K562 (cell line): Measurements from ENCODE around the gene BDKRB2. TPM values are rescaled to one million over a fixed set of nuclear protein-coding genes. Genes with fewer than 3 reads are reported as not detected.

ENCODE experiments used
- ATAC-seq: fragments of 200-7000 bp; cut with Tn5 transposase; 3 replicates; pipeline ENCODE4 v1.9.1; 2020; ENCODE audit warnings: moderate library complexity
- BruUV-seq: library from RNA; stranded (reverse); fragments of 400-500 nt; replicated peaks from 2 replicates; lab custom pipeline; 2021; lab: Mats Ljungman, UMichigan
- CTCF ChIA-PET: fragments of 300-600 bp; formaldehyde crosslinking; extraction: SDS; loops from one replicate; lab custom pipeline; 2021; ENCODE audit warnings: low intra/inter-chr PET ratio; lab: Yijun Ruan, JAX
- POLR2A ChIA-PET: fragments of 300-600, 350-650 bp; sonication (Branson Sonifier 250); formaldehyde crosslinking; extraction: SDS; loops from one replicate; lab custom pipeline; 2021; ENCODE audit warnings: antibody characterized with exemption, inconsistent platforms; lab: Yijun Ruan, JAX
- DNase-seq, 4 experiments: peaks; one replicate each; pipeline versions ENCODE4 v3.0.0 to v3.0.0-alpha.2; 2011 to 2018; ENCODE audit warnings: low spot score in 3 of 4, mixed read lengths in 3 of 4; ENCODE audit errors: extremely low read depth in 1 of 4
- FAIRE-seq: peaks from 2 replicates; lab custom pipeline; 2011; peaks lifted over from hg19 to GRCh38; lab: Jason Lieb, UNC
- H2AFZ ChIP-seq: 2 replicates; pipeline ENCODE4 v1.6.0; 2011; ENCODE audit warnings: low read depth, low read length, control low read depth, inconsistent platforms
- H3K27ac ChIP-seq: fragments of 200-600 bp; 3 replicates; pipeline ENCODE4 v1.8.0; 2011; ENCODE audit warnings: low read depth, mild to moderate bottlenecking, control low read depth, inconsistent platforms, low read length, moderate library complexity, mixed read lengths; ENCODE audit errors: extremely low read depth
- H3K27me3 ChIP-seq, 2 experiments: fragments of 300-600 bp in 1 of 2; 2 replicates in 1 of 2; 3 replicates in 1 of 2; pipeline versions ENCODE4 v1.6.0 to v1.8.0; 2011; ENCODE audit warnings: inconsistent platforms in 2 of 2, low read length in 2 of 2, mild to moderate bottlenecking in 1 of 2, mixed read lengths in 1 of 2, moderate library complexity in 1 of 2; ENCODE audit not compliant: control insufficient read depth in 2 of 2, insufficient read depth in 2 of 2
- H3K36me3 ChIP-seq: fragments of 300-600 bp; 3 replicates; pipeline ENCODE4 v1.8.0; 2011; ENCODE audit warnings: mild to moderate bottlenecking, low read length, inconsistent platforms; ENCODE audit not compliant: control insufficient read depth, insufficient read depth
- H3K4me1 ChIP-seq, 2 experiments: fragments of 200-600 bp in 1 of 2; replicated peaks in 1 of 2; 2 replicates in 1 of 2; 3 replicates in 1 of 2; pipeline versions ENCODE4 v1.5.1 to v1.8.0; 2011; ENCODE audit warnings: inconsistent platforms in 2 of 2, low read length in 2 of 2, mild to moderate bottlenecking in 1 of 2, mixed read lengths in 1 of 2, moderate library complexity in 1 of 2; ENCODE audit not compliant: control insufficient read depth in 2 of 2, insufficient read depth in 2 of 2
- H3K4me2 ChIP-seq: 2 replicates; pipeline ENCODE4 v1.6.1; 2011; ENCODE audit warnings: low read length, control low read depth, inconsistent platforms, mixed read lengths; ENCODE audit not compliant: insufficient read depth
- H3K4me3 ChIP-seq: fragments of 200-600 bp; sonication (generic), shearing (Covaris generic); 2 replicates; pipeline ENCODE4 v1.5.1; 2016; ENCODE audit warnings: control low read depth, inconsistent platforms
- H3K79me2 ChIP-seq: fragments of 200-600 bp; 3 replicates; pipeline ENCODE4 v1.8.0; 2011; ENCODE audit warnings: low read length, inconsistent platforms; ENCODE audit not compliant: control insufficient read depth, insufficient read depth
- H3K9ac ChIP-seq, 2 experiments: 2 replicates each; pipeline versions ENCODE4 v1.6.0 to v1.6.1; 2011; ENCODE audit warnings: low read depth in 2 of 2, low read length in 2 of 2, control low read depth in 1 of 2, inconsistent platforms in 1 of 2, mild to moderate bottlenecking in 1 of 2, mixed read lengths in 1 of 2; ENCODE audit not compliant: insufficient read depth in 1 of 2
- H3K9me1 ChIP-seq: one replicate; pipeline ENCODE4 v1.6.0; 2011; ENCODE audit warnings: inconsistent platforms, mild to moderate bottlenecking, low read length, moderate library complexity; ENCODE audit not compliant: control insufficient read depth, insufficient read depth
- H3K9me3 ChIP-seq: replicated peaks from 2 replicates; pipeline ENCODE4 v1.5.1; 2011; ENCODE audit warnings: low read depth, low read length, inconsistent platforms; ENCODE audit not compliant: control insufficient read depth, insufficient read depth
- H4K20me1 ChIP-seq: replicated peaks from 2 replicates; pipeline ENCODE4 v1.6.1; 2011; ENCODE audit warnings: low read length, inconsistent platforms, mixed read lengths; ENCODE audit not compliant: control insufficient read depth, insufficient read depth
- DPF2 ChIP-seq: fragments of 450-650 bp; IDR thresholded peaks from 2 replicates; pipeline ENCODE4 v1.6.1; 2016
- KDM4B ChIP-seq, 2 experiments: fragments of 450-650 bp in 1 of 2; sonication (generic) in 1 of 2; IDR thresholded peaks; 2 replicates each; pipeline ENCODE4 v1.6.1; 2016 to 2017; ENCODE audit warnings: borderline replicate concordance in 2 of 2, antibody characterized with exemption in 1 of 2, low read depth in 1 of 2, mild to moderate bottlenecking in 1 of 2
- MAX ChIP-seq: sonication (generic); formaldehyde crosslinking; IDR thresholded peaks from 2 replicates; pipeline ENCODE4 v1.9.0; 2022; ENCODE audit warnings: mild to moderate bottlenecking, missing genetic modification reagents
- MIER1 ChIP-seq: fragments of 450-650 bp; IDR thresholded peaks from 2 replicates; pipeline ENCODE4 v1.6.1; 2016; ENCODE audit warnings: antibody characterized with exemption, mild to moderate bottlenecking, low read depth
- SAFB ChIP-seq: fragments of 200-400 bp; formaldehyde crosslinking; IDR thresholded peaks from 2 replicates; pipeline ENCODE4 v1.6.1; 2017; ENCODE audit warnings: low read depth, low read length, borderline replicate concordance
- ZNF780A ChIP-seq: fragments of 250-450 bp; sonication (Bioruptor Pico); IDR thresholded peaks from 2 replicates; pipeline ENCODE4 v1.5.0; 2021; ENCODE audit warnings: mild to moderate bottlenecking
- whole genome bisulfite sequencing: fragments of 100-300 bp; shearing (Covaris generic); methylation state at CpG from one replicate; pipeline ENCODE4 v1.1.6; 2016; ENCODE audit warnings: low coverage, mixed read lengths; ENCODE audit not compliant: insufficient coverage; ENCODE audit errors: missing lambda C conversion rate; 5-methylcytosine and 5-hydroxymethylcytosine counted together
- in situ Hi-C: fragments of 300-500 bp; cut with MboI; formaldehyde crosslinking; loops from 4 replicates; pipeline ENCODE4 v1.15.0; 2018; ENCODE audit warnings: inconsistent platforms, mixed read lengths
- intact Hi-C: fragments of 100-400 bp; cut with micrococcal nuclease; formaldehyde crosslinking; loops from 2 replicates; pipeline ENCODE4 v1.14.2; 2022
- polyA plus RNA-seq, 8 experiments: library from polyadenylated mRNA; depleted of rRNA in 4 of 8; stranded (reverse) in 5 of 8; unstranded in 3 of 8; fragments of >200 nt; fragmentation: Nextera tagmentation in 2 of 8; fragmentation: Illumina TruSeq in 1 of 8; extraction: Ambion mirVana in 2 of 8; extraction: Trizol in 1 of 8; gene quantifications; 2 replicates each; pipeline versions ENCODE4 v1.2.1 to v1.2.3, GENCODE V29; 2011 to 2014; ENCODE audit warnings: inconsistent platforms in 1 of 8, missing spikeins in 1 of 8
- total RNA-seq, 7 experiments: library from RNA; depleted of rRNA in 6 of 7; stranded (reverse); fragments of >200 nt in 6 of 7; fragmentation: Illumina TruSeq in 2 of 7; extraction: Trizol in 2 of 7; gene quantifications; 2 replicates each; pipeline versions ENCODE4 v1.2.1 to v1.2.3, GENCODE V29; 2011 to 2021; ENCODE audit warnings: low replicate concordance in 1 of 7

The BDKRB2 gene
- total and polyA plus RNA-seq, 9 of the 15 experiments (the other 6 are each of a cell fraction or from before 2014, with no cell fraction given): 0.02 TPM; not detected in 8

GRCh38 chr14:96270565-96271420 is 66.2 kb downstream of the BDKRB2 start:
- in situ Hi-C loops (loop anchor here (25.0 kb wide), 1 partner anchor 708 kb away; no protein-coding TSS in a partner anchor), intact Hi-C loops (loop anchor here (10.0 kb wide), 2 partner anchors 266 to 706 kb away; no protein-coding TSS in a partner anchor)
- Histone ChIP-seq H3K9me3 (no peaks in the 10 kb centered on the region), H3K4me1 (no peaks in the 10 kb centered on the region; a peak in 1 of 5 replicates), H3K27ac (no peak overlapping the region), H3K4me2 (no peak overlapping the region), H3K79me2 (no peaks in the 10 kb centered on the region), H4K20me1 (no peaks in the 10 kb centered on the region), H3K9me1 (no peaks in the 10 kb centered on the region), H3K36me3 (no peaks in the 10 kb centered on the region), H2AFZ (no peak overlapping the region), H3K27me3 (peaks cover 0 to 32% of the 10 kb centered on the region in 2 experiments; a peak in 3 of 5 replicates), H3K4me3 (no peak overlapping the region), H3K9ac (no peak overlapping the region)
- DNase-seq: no peak
- CTCF ChIA-PET: interaction anchor here (0.6 to 1.3 kb wide), 3 partner anchors 8 to 335 kb away, joined by 3 read pairs; no protein-coding TSS in a partner anchor
- TF ChIP-seq DPF2: no peak
- no peak for TF ChIP-seq SAFB
- TF ChIP-seq KDM4B (IDR thresholded peaks at IDR 0.05; ENCODE audit: borderline replicate concordance in 2 of 2, low read depth in 1 of 2): no peak
- no peak for TF ChIP-seq MIER1
- no peak for TF ChIP-seq ZNF780A (CRISPR knock-in tag)
- no peak for TF ChIP-seq MAX (CRISPR knock-in tag)
- POLR2A ChIA-PET: interaction anchor here (0.6 to 0.7 kb wide), 2 partner anchors 57 to 190 kb away, joined by 3 read pairs; no protein-coding TSS in a partner anchor
- 0% methylated on average over 8 of the region's 8 CpGs for WGBS
- ATAC-seq: no peak
- BruUV-seq: no TSS peak
- no peak for FAIRE-seq
